Kidney glomerular epithelial cell (primary cell): Measurements from ENCODE around the gene ADCY7.
A peak's percentile ranks its signal among the peaks of the same experiment; 100 is the strongest.

Source experiments
- DNase-seq: peaks from one replicate; lab custom pipeline; 2025; lab: John Stamatoyannopoulos, UW

ADCY7 gene

GRCh38 chr16:50248845-50249244 lies 17.5 kb upstream of the ADCY7 start:
- DNase-seq = no peak

- DNase-seq = peak; percentile 89
These were observed 14.8 kb upstream of the ADCY7 start for GRCh38 chr16:50251375-50252081.

GRCh38 chr16:50252082-50252611 lies 14.2 kb upstream of the ADCY7 start:
- no peak for DNase-seq

- DNase-seq = no peak
These were observed 13.4 kb upstream of the ADCY7 start for GRCh38 chr16:50252874-50253513.

- no peak for DNase-seq
These were observed 12.8 kb upstream of the ADCY7 start for GRCh38 chr16:50253514-50253910.

GRCh38 chr16:50254072-50254471 lies 12.3 kb upstream of the ADCY7 start:
- no peak for DNase-seq

- no peak for DNase-seq
These were observed 10.8 kb upstream of the ADCY7 start for GRCh38 chr16:50255538-50255937.

GRCh38 chr16:50256604-50257003 lies 9.7 kb upstream of the ADCY7 start:
- no peak for DNase-seq

GRCh38 chr16:50257876-50258275 lies 8.5 kb upstream of the ADCY7 start:
- no peak for DNase-seq

- peak; percentile 34 for DNase-seq
These were observed 6.8 kb upstream of the ADCY7 start for GRCh38 chr16:50259334-50260205.

GRCh38 chr16:50260206-50261159 lies 5.9 kb upstream of the ADCY7 start:
- DNase-seq = no peak

GRCh38 chr16:50261160-50261706 lies 5.1 kb upstream of the ADCY7 start:
- no peak for DNase-seq

- no peak for DNase-seq
These were observed 4.6 kb upstream of the ADCY7 start for GRCh38 chr16:50261707-50262235.

GRCh38 chr16:50263060-50263909 lies 3.1 kb upstream of the ADCY7 start:
- DNase-seq = no peak

GRCh38 chr16:50263940-50264929 lies 2.1 kb upstream of the ADCY7 start:
- no peak for DNase-seq

GRCh38 chr16:50265260-50265659 lies 1.1 kb upstream of the ADCY7 start:
- DNase-seq = peak; percentile 26

- no peak for DNase-seq
These were observed 525 bp upstream of the ADCY7 start for GRCh38 chr16:50265716-50266336.

GRCh38 chr16:50267151-50267631 lies 840 bp downstream of the ADCY7 start:
- DNase-seq = no peak
